Amygdala (tissue), 56 donors: Measurements from ENCODE around the gene TANC1.
"Not testable (repeated sequence)": the region's sequence is repeated elsewhere in the genome, so short reads cannot be mapped to it uniquely, and the experiment has no call there.

Experiments
- DNase-seq, 56 donors: peaks; one replicate each; lab custom pipeline; 2025; lab: John Stamatoyannopoulos, UW

TANC1 gene

DNA sequence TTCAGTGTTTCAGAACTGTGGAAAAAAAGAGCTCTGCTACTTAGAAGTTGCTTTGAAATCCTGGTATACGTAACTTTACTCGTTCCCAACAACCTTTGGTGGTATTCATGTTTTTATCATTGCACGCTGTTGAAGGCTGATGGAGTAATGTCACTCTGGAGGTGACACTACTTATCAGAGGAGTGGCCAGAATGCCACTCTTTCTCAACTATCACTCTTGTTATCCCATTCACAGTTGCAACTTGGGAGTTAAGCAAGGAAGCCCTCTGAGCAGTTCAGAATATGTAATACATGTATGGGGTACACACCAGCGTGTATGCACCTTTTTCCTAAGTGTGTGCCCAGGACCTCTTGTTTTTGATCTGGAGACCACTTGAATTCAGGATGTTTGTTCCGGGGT, 53.6 kb downstream of the TANC1 start:
- no peak for DNase-seq

DNA sequence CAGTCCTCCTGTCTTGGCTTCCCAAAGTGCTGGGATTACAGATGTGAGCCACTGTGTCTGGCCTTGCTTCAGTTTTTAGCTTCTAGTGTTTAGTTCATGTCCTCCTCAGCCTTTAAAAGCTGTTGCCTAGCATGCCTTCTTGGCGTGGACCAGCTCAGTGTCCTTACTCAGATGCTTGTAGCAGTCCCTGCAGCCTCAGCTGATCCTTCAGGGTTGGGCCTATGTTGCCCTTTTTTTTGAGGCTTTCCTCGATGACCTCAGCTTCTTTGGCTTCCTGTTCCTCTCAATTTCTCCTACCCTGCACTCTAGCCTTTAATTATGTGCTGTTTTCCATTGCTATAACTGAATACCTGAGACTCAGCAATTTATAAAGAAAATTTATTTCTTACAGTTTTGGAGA, 57.7 kb downstream of the TANC1 start:
- DNase-seq = no peak

DNA sequence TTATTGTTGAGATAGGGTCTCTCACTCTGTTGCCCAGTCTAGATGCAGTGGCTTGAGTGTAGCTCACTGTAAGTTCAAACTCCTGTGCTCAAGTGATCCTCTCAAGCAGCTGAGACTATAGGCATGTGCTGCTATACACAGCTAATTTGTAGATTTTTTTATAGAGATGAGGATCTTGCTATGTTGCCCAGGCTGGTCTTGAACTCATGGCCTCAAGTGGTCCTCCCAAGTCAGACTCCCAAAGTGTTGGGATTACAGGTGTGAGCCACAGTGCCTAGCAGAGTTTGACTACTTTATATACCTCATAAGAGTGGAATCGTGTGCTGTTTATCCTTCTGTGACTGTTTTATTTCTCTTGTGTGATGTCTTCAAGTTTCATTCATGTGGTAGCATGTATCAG, 60.3 kb downstream of the TANC1 start:
- no peak for DNase-seq

DNA sequence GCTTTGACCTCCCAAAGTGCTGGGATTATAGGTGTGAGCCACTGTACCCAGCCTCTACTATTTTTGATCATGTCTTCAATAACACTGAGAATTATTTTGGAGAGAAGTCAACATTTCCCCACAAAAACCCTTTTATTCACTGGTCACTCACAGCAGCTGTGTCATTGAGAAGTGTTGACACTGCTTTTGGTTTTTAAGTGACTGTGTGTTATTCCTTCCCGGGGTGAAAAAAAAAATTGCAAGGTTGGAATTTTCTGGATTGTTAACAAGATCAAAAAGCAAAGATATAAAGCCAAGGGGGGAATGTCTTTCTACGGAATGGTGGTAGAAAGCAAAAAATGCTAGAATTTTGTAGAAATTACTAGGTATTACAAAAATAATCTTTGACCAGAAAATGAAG, 61.5 kb downstream of the TANC1 start:
- DNase-seq = no peak

DNA sequence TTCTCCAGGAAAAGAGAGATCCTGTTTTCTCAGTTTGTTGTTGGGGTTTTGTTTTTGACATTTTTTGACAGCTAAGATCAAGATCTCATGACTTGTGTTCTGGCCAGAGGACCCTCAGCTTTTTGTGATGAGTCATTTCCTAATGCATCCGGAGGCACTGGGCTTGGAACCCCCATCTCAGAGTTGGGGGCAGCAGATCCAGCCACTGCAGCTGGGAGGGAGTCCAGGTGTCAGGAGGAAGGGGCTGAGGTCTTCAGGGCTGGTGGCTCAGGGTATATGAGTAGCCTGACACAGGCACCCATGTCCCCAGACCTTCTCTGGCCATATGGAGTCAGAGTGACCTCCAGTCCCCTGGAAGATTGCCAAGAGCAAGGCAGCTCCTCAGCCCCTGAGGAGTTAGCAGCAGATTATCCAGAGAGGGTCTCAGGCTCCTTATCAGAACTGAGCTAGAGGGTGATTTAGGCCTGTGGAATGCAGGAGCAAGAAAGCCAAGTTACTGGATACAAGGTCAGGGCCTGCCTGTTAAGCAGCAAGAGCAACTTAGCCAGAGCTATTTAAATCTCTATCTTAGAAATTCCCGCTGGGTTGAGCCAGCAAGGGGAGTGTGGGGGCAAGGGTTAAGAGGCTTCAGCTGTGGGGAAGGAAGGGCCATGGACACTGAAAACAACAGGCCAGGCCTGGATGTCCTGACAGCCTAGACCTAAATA, 62.4 kb downstream of the TANC1 start:
- peak in 1 of 56 donors; percentile 54 for DNase-seq

DNA sequence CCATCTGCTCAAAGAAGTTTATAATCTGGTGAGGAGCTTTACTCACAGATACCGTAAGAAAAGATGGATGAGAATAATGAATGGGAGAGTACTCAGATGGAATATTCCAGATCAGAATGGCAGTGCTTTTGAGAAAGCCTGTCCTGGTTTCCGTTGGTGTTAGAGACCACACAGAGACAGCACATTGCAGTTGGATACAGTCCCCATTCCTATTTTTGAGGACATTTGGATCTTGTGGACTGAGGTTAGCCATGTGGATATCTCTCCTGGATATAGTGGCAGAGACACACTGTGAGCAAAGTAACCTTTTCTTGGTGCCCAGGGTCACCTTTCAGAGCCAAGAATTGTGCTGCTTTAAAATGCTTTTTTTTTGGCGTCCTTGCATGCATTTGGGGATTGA, 63.7 kb downstream of the TANC1 start:
- DNase-seq = no peak

DNA sequence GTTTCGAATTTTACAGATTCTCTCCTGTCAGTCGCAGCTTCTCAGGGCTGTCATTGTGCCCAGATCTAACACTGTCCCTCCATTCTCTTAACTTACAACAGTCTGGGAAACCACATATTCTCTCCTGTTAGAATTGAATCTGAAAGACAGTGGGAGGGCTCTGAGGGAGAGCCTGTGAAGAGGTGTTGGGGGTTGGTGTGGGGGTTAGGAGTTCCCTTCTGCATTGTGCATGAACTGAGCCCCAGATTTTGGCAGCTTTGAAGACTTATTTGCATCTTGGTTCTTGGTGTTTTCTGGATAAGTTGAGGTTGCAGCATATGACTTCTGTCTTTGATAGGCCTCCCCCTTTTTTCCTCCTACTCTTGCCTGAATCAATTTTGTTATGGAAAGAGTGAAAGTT, 64.1 kb downstream of the TANC1 start:
- DNase-seq = no peak

DNA sequence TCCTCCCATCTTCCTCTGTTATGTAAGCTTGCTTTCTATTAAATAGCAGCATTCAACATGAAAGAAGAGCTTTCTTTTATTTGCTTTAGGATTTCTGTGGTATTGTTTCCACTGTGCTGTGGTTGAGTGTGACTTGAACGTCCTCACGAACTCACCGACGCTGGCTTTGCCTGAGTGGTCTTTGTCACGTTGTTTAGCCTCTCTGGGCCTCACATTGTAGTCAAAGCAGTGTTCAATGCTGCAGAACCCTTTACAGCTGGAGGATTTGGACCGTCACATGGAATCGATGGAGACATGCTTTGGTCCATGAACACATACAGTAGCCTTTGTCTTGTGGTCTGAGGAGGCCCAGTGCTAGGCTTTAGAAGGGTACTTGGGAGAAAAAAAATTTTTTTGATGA, 66.3 kb downstream of the TANC1 start:
- peak in 8 of 56 donors; percentile 5 to 33 (median 16) for DNase-seq

DNA sequence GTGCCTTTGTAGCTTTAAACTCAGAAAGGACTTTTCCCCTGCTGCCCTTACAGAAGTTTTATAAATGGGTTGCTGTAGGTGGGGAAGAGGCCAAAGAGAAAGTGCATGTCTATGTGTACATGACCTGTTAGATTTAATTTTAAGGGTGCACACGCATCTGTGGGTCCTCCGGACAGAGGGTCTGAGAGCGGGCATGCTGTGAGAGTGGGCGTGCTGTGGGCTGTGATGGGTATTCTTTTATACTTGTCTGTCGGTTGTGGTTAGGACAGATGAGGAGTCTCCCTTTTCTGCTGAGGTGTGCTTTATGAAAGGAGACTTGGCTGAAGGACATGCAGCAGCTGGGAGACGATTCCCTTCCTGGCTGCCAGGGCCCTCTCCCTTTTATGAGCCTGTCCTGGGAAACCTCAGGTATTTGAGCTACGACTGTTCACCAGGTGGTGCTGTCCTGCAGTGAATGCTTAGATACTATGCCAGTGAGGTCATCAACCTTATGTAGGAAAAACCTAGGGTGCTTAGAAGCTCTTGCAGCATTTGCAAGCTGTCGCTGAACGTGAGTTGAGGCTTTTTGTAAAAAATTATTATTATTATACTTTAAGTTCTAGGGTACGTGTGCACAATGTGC, 67.5 kb downstream of the TANC1 start:
- no peak for DNase-seq

DNA sequence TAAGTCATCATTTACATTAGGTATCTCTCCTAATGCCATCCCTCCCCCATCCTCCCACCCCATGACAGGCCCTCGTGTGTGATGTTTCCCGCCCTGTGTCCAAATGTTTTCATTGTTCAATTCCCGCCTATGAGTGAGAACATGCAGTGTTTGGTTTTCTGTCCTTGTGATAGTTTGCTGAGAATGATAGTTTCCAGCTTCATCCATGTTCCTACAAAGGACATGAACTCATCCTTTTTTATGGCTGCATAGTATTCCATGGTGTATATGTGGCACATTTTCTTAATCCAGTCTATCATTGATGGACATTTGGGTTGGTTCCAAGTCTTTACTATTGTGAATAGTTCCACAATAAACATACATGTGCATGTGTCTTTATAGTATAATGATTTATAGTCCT, 68.0 kb downstream of the TANC1 start:
- not testable (repeated sequence) for DNase-seq

DNA sequence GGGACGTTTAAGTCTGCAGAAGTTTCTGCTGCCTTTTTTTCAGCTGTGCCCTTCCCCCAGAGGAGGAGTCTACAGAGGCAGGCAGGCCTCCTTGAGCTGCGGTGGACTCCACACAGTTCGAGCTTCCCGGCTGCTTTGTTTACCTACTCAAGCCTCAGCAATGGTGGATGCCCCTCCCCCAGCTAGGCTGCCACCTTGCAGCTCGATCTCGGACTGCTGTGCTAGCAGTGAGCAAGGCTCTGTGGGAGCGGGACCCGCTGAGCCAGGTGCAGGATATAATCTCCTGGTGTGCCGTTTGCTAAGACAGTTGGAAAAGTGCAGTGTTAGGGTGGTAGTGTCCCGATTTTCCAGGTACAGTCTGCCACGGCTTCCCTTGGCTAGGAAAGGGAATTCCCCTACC, 72.9 kb downstream of the TANC1 start:
- DNase-seq = not testable (repeated sequence)

DNA sequence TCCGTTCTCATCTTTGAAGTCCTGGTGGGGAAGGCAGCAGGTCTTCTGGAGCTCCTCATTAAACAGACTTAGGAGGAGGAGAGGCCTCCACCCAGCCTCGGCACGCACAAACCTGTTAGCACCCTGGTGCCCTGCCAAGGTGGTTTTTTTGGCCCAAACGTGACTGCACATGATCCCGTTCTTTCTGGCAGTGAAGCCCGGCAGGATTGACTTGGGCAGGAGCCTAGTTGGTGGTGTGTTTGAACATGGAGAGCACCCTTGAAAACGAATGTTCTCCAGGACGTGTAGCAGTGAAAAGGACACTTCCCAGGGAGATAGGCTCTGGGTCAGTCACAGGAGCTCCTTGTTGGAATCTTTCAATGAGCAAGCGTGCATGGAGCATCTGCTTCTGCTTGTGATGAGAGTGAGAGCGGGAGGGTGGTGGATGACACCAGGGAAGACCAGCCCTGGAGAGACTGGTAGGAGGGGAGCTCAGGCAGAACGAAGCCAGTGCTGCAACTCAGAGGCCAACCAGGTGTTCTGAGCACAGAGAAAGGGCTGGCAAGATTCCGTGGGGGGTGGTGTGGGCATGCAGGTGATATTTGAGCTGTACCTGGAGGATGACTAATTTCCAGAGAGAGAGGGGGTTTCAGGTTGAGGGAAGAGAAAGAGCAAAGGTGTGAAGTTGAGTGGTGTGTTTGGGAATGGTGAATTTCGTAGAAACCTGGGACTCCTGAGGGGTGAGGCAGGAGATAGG, 73.8 kb downstream of the TANC1 start:
- no peak for DNase-seq

DNA sequence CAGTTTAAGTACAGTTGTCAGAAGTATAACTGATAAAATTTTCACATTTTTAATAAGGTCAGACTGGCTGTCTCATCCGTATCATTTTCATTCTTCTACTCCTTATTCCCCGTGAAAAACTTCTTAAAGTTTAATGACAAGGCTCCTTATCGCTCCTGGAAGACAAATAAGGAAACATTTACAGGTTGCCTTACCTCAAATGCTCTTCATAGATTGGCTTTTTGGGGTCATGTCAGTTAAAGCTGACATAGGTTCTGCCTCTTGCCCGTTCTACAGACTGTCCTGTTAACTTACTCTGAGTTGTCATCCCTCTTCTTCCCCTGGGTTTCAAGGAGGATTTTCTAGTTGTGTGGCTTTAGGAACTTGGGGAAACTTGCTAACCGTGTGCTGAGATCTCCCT, 75.3 kb downstream of the TANC1 start:
- no peak for DNase-seq

DNA sequence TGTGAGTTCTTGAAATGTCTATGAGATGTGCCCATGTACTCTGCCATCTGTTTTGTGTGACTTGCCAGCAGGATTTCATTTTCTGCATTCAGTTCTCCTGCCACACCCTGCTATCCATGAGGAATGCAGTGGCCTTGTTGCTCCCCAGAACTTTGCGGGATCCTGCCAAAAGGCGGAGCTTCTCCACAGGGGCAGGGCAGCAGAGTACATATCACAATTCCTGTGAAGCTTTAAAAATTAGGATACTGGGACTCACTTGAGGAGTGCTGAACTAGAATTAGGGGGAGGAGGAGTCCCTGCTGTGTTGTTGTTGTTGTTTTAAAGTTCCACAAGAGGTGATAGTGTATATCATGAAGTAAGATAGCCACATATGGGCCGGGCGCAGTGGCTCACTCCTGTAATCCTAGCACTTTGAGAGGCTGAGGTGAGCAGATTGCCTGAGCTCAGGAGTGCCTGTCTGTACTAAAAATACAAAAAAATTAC, 76.4 kb downstream of the TANC1 start:
- DNase-seq = no peak

DNA sequence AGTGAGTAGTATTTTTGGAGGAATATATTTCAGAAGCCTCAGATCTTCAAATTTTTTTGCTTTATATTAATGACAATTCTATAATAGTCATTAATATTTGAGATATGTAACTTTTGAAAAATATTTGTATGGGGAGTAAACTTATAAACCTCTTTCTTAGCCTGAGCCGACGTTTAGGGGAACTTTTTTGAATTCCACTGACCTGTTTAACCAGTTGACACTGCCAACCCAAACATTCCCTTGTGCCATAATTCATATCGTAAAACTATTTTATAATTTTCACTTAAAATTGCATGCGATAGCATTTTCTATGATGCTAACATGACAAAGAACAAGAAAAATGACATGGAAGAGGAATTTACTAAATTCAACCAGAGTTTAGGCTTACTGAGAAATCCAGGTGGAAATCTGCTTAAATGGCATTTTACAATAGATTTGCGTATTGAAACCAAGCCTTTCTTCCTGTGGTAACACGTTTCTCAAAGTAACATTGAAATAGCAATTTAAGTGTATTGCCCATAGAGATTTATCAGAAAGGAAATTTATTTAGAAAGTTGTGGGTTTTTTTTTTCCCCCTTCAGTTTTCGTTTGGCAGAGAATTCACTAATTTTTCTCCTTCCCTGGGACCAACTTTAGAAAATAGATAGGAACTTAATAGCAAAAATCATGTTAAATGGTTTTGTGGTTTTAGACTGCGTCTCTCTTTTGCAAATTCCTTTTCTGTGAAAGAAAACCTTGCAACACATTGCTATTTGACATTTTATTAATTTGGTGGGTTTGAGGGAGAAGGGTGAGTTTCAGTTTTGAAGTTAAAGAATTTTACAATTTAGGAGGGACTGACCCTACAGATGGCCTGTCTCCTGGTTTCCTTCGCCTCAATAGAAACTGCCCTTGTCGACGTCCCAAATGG, 77.4 kb downstream of the TANC1 start:
- DNase-seq = no peak

DNA sequence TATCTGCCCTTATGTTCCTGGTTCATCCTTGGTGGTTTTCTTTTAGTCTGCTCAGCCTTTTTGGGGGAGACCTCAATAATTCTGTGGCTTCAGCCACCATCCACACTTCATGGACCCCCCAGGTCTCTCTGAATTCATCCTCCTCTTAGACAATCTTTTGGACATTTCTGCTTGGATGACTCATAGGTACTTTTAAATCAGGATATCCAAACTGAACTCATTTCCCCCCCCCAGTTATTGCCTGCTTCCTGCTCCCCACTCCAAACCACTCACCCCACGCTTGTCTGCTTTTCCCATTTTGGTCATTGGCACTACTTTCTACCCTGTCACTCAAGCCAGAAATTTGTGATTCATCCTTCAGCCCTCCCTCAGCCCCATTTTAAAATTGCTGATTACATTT, 78.5 kb downstream of the TANC1 start:
- DNase-seq = no peak

DNA sequence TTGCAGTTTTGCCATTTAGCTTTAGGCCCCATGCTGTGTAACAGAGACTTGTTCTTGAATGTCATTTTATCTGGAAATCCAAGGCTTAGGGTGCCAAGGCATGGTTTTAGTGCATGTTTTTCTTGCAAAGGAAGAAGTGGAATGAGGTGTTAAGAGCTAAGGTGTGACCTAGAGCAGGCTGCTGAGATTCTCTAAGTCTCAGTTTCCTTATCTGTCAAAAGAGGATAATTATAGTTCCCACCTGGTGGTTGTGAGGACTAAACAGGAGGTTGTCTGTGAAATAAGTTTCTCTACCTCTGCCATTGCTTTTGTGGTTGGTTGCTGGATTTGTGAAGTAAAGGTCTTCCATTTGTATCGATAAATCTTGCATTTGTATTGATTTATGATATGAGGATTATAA, 82.0 kb downstream of the TANC1 start:
- DNase-seq = no peak

DNA sequence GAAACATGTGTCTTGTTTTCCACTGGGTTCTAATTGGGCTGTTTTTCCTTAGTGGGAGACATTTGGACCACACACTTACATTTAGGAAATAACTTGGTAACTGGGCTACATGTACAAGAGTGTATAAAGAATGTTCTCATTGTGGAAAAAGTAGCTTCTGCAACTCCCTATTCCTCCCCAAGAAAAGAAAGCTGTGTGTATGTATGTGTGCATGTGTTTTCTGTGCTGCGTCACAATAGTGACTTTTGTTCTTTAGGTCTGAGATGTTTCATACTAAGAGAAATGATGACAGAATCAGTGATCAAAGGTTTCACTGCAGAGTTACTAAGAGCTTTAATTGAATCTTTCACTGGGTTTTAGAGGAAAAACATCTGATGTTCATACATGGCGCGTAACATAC, 82.7 kb downstream of the TANC1 start:
- no peak for DNase-seq

DNA sequence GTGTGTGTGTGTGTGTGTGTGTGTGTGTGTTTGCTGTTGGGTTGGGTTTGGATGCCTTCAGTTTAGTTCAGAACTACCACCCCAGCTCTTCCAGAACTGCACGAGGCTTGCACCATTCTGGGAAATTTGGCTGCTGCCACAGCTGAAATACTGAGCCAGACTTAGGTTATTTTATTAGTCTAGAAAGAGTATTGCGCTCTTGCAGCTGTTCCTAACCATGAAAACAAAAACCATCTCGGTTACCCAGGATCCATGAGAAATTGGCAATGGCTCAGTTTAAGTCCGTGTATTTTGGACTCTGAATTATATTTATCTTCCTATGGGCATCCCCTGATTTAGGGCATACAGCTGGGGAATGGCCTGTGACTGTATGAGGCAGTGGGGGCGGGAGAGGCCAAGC, 83.2 kb downstream of the TANC1 start:
- DNase-seq = no peak

DNA sequence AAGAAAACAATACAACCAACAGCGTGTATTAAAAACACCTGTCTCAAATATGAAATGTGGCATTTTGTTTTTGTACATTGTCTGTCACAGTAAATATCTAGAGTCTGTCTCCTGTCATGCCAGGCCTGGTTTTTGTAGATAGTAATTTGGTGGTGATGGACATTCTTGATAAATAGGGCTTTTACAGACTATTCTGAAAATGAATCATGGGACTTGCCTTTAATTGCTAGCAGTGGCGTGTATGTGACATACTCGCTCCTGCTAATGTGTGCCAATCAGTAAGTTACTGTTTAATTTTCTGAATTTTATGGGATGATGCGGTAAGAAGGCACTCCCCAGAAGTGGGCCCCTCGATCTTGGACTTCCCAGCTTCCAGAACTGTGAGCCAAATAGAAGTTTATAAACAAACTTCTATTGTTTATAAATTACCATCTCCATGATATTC, 83.7 kb downstream of the TANC1 start:
- DNase-seq = no peak
